ENCODE data around the gene RNU1-4. TPM values are rescaled to one million over a fixed set of nuclear protein-coding genes. Genes with fewer than 3 reads are reported as not detected.
A peak's percentile ranks its signal among the peaks of the same experiment; 100 is the strongest.
"Not testable (repeated sequence)": the region's sequence is repeated elsewhere in the genome, so short reads cannot be mapped to it uniquely, and the experiment has no call there.

RNU1-4 gene
- total RNA-seq, 1 donor from 2014 or later, result 3,945 TPM

GRCh38 chr1:16741230-16741629 is 914 bp downstream of the RNU1-4 start:
- not testable (repeated sequence) for H3K27me3 Mint-ChIP-seq (ENCODE audit: low read depth); H3K27ac Mint-ChIP-seq; H3K36me3 Mint-ChIP-seq; H3K4me1 Mint-ChIP-seq; H3K9me3 Mint-ChIP-seq; DNase-seq (ENCODE audit: low spot score in 2 of 2, unreplicated experiment in 2 of 2); H3K4me3 Mint-ChIP-seq

GRCh38 chr1:16747660-16748059 is 7.3 kb downstream of the RNU1-4 start:
- H3K4me3 Mint-ChIP-seq; H3K36me3 Mint-ChIP-seq; H3K9me3 Mint-ChIP-seq; H3K27ac Mint-ChIP-seq; H3K27me3 Mint-ChIP-seq (ENCODE audit: low read depth); H3K4me1 Mint-ChIP-seq; DNase-seq (ENCODE audit: low spot score in 2 of 2, unreplicated experiment in 2 of 2): not testable (repeated sequence)

GRCh38 chr1:16748710-16749109 is 8.4 kb downstream of the RNU1-4 start:
- H3K27me3 Mint-ChIP-seq (ENCODE audit: low read depth); H3K4me1 Mint-ChIP-seq; H3K36me3 Mint-ChIP-seq; H3K27ac Mint-ChIP-seq; DNase-seq (ENCODE audit: low spot score in 2 of 2, unreplicated experiment in 2 of 2); H3K9me3 Mint-ChIP-seq; H3K4me3 Mint-ChIP-seq: not testable (repeated sequence)

GRCh38 chr1:16749910-16750888 is 9.9 kb downstream of the RNU1-4 start:
- DNase-seq (ENCODE audit: low spot score in 2 of 2, unreplicated experiment in 2 of 2); H3K27ac Mint-ChIP-seq; H3K27me3 Mint-ChIP-seq (ENCODE audit: low read depth); H3K4me1 Mint-ChIP-seq; H3K4me3 Mint-ChIP-seq; H3K9me3 Mint-ChIP-seq; H3K36me3 Mint-ChIP-seq: not testable (repeated sequence)

GRCh38 chr1:16752770-16753169 is 12.5 kb downstream of the RNU1-4 start:
- not testable (repeated sequence) for H3K36me3 Mint-ChIP-seq; DNase-seq (ENCODE audit: low spot score in 2 of 2, unreplicated experiment in 2 of 2); H3K9me3 Mint-ChIP-seq; H3K4me3 Mint-ChIP-seq; H3K4me1 Mint-ChIP-seq; H3K27me3 Mint-ChIP-seq (ENCODE audit: low read depth); H3K27ac Mint-ChIP-seq

GRCh38 chr1:16755385-16755784 is 15.1 kb downstream of the RNU1-4 start:
- not testable (repeated sequence) for H3K27ac Mint-ChIP-seq; DNase-seq (ENCODE audit: low spot score in 2 of 2, unreplicated experiment in 2 of 2); H3K4me1 Mint-ChIP-seq; H3K4me3 Mint-ChIP-seq; H3K27me3 Mint-ChIP-seq (ENCODE audit: low read depth); H3K36me3 Mint-ChIP-seq; H3K9me3 Mint-ChIP-seq

- H3K36me3 Mint-ChIP-seq; H3K9me3 Mint-ChIP-seq; H3K4me1 Mint-ChIP-seq; H3K27me3 Mint-ChIP-seq (ENCODE audit: low read depth); DNase-seq (ENCODE audit: low spot score in 2 of 2, unreplicated experiment in 2 of 2); H3K27ac Mint-ChIP-seq; H3K4me3 Mint-ChIP-seq: not testable (repeated sequence)
These were observed 15.6 kb downstream of the RNU1-4 start for GRCh38 chr1:16755932-16756331.

GRCh38 chr1:16757574-16757973 is 17.3 kb downstream of the RNU1-4 start:
- H3K4me3 Mint-ChIP-seq; H3K27me3 Mint-ChIP-seq (ENCODE audit: low read depth); H3K36me3 Mint-ChIP-seq; H3K9me3 Mint-ChIP-seq; H3K27ac Mint-ChIP-seq; DNase-seq (ENCODE audit: low spot score in 2 of 2, unreplicated experiment in 2 of 2); H3K4me1 Mint-ChIP-seq: not testable (repeated sequence)

GRCh38 chr1:16758060-16758459 is 17.7 kb downstream of the RNU1-4 start:
- not testable (repeated sequence) for H3K4me3 Mint-ChIP-seq; H3K9me3 Mint-ChIP-seq; H3K27me3 Mint-ChIP-seq (ENCODE audit: low read depth); H3K27ac Mint-ChIP-seq; H3K36me3 Mint-ChIP-seq; H3K4me1 Mint-ChIP-seq
- DNase-seq (ENCODE audit: low spot score in 2 of 2, unreplicated experiment in 2 of 2), result peak in 1 of 2 experiments; percentile 21

GRCh38 chr1:16759041-16759493 is 18.8 kb downstream of the RNU1-4 start:
- not testable (repeated sequence) for H3K36me3 Mint-ChIP-seq; H3K4me1 Mint-ChIP-seq; H3K27me3 Mint-ChIP-seq (ENCODE audit: low read depth); H3K4me3 Mint-ChIP-seq; H3K27ac Mint-ChIP-seq; H3K9me3 Mint-ChIP-seq
- peak in 1 of 2 experiments; percentile 38 for DNase-seq (ENCODE audit: low spot score in 2 of 2, unreplicated experiment in 2 of 2)

GRCh38 chr1:16759650-16760455 is 19.5 kb downstream of the RNU1-4 start:
- not testable (repeated sequence) for H3K27me3 Mint-ChIP-seq (ENCODE audit: low read depth); H3K36me3 Mint-ChIP-seq; H3K4me1 Mint-ChIP-seq; H3K27ac Mint-ChIP-seq; DNase-seq (ENCODE audit: low spot score in 2 of 2, unreplicated experiment in 2 of 2); H3K4me3 Mint-ChIP-seq; H3K9me3 Mint-ChIP-seq

- H3K4me1 Mint-ChIP-seq, result peaks cover 12% of the 10 kb centered on the region
- H3K27me3 Mint-ChIP-seq (ENCODE audit: low read depth); H3K27ac Mint-ChIP-seq; H3K36me3 Mint-ChIP-seq; H3K9me3 Mint-ChIP-seq; H3K4me3 Mint-ChIP-seq: not testable (repeated sequence)
- peak in 1 of 2 experiments; percentile 31 for DNase-seq (ENCODE audit: low spot score in 2 of 2, unreplicated experiment in 2 of 2)
These were observed 20.1 kb downstream of the RNU1-4 start for GRCh38 chr1:16760456-16760765.

GRCh38 chr1:16760801-16761200 is 20.5 kb downstream of the RNU1-4 start:
- peaks cover 12% of the 10 kb centered on the region for H3K4me1 Mint-ChIP-seq
- peak in 1 of 2 experiments; percentile 36 for DNase-seq (ENCODE audit: low spot score in 2 of 2, unreplicated experiment in 2 of 2)
- not testable (repeated sequence) for H3K27ac Mint-ChIP-seq; H3K36me3 Mint-ChIP-seq; H3K4me3 Mint-ChIP-seq; H3K27me3 Mint-ChIP-seq (ENCODE audit: low read depth); H3K9me3 Mint-ChIP-seq

- DNase-seq (ENCODE audit: low spot score in 2 of 2, unreplicated experiment in 2 of 2), result peak in 1 of 2 experiments; percentile 39
- H3K27ac Mint-ChIP-seq, H3K36me3 Mint-ChIP-seq, H3K9me3 Mint-ChIP-seq, H3K4me3 Mint-ChIP-seq: not testable (repeated sequence)
- Mint-ChIP-seq H3K4me1 (peaks cover 20% of the 10 kb centered on the region), H3K27me3 (ENCODE audit: low read depth) (peaks cover 14% of the 10 kb centered on the region)
These were observed 24.0 kb downstream of the RNU1-4 start for GRCh38 chr1:16764248-16764819.

Measured in mesothelial cell of epicardium (in vitro differentiated cells).